GM18519 (cell line): ENCODE results near the gene CFAP57.

Experiments
- ATAC-seq: cut with Tn5 transposase; IDR thresholded peaks from one replicate; pipeline ENCODE4 v1.9.1; 2021; ENCODE audit warnings: mild to moderate bottlenecking, moderate library complexity; ENCODE audit not compliant: unreplicated experiment, low FRiP score

The CFAP57 gene

DNA sequence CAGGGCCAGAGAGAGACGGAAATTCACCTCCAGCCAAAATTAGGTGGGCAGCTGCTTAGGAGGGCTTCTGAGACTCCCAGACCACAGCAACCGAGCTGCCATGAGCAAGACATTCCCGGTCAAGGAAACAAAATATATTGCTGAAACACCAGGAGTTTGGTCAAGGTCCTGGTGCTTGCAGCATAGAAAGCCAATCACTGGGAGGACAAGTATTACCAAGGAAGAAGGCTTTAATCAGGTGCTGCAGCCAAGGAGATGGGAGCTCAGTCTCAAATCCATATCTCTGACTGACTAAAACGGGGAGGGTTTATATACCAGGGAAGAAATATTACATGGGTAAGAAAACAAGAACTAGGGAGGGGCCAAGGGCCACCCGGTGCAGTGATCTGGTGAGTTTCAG is 78.9 kb downstream of the CFAP57 start:
- no peak for ATAC-seq

DNA sequence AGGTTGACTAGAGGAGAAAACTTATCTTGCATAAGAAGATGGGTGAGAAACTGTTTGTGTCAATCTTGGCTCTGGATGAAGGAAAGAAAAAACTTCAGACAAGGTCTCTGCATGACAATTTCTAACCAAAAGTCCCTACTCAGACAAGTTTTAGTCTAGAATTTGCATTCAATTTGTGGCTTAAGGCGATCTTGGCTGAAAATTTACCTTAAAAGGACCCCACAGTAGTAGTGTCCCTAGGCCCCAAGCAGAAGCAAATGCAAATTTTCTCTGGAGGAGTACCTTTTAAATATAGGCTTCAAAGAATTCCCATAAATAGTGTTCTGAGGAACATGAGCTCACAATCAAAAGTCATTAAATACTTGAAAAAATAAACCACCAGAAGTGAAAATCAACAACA is 80.1 kb downstream of the CFAP57 start:
- no peak for ATAC-seq

- no peak for ATAC-seq
These were observed 81.0 kb downstream of the CFAP57 start for GRCh38 chr1:43253173-43253572.

- no peak for ATAC-seq
These were observed 81.7 kb downstream of the CFAP57 start for GRCh38 chr1:43253876-43254275.

- ATAC-seq: no peak
These were observed 83.5 kb downstream of the CFAP57 start for GRCh38 chr1:43255438-43256210.

DNA sequence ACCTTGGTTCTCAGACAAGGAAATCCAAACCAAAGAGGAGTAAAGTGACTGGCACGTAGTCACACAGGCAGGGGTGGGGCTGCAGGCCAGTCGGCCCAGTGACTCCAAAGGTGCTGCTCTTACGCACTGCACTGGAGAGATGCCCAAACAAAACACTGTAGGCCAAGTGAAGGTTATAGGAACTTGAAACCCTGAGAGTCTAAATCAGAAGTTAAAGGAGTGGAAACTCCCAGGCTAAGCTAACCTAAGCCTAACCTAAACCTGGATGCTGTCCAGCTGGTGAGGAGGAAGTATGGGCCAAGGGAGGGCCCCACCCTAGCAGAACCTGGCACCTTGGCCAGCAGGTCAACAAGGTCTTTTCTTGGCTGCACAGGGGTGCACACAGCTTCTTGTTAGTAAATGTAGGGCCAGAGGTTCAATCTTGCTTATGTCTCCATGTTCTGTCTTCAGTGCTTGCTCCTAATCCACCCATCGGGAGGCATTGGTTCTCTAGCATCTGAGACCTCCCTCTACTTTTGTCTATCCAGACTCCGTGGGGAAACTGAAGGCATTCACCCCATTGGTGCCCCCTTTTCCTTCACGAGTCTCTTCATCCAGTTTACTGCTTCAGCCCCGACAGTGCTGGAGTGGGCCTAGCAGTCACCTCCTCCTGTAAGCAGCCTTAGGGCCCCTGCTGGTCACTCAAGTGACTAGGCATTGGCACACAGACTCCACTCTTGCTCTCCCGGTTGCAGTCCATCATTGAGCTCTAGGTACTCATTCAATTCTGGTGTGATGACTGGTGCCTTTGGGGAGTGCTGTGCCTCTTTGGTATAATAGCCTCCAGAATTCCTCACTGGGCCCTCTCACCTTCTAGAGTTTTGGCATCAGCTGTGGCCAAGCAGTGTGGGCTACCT is 84.8 kb downstream of the CFAP57 start:
- ATAC-seq: no peak

DNA sequence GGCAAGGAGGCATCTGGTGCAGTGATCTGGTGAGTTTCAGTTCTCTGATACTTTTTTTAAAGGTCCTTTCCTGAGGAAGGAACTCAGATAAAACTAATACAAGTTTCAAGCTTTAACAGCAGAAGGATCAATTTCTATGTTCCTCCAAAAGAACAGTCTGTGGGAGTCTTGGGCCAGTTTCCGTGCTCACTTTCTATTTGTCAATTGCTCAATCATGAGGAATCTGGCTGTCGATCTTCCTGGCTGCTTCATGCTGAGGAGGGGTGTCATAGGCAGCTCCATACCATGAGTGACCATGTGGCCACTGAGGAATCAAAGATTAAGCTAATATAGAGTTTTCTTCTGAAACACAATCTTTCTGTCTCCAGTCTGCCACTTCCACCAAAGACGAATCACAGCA is 86.2 kb downstream of the CFAP57 start:
- no peak for ATAC-seq

GRCh38 chr1:43265431-43265830 is 93.3 kb downstream of the CFAP57 start:
- no peak for ATAC-seq

- ATAC-seq: no peak
These were observed 94.8 kb downstream of the CFAP57 start for GRCh38 chr1:43266881-43267280.

DNA sequence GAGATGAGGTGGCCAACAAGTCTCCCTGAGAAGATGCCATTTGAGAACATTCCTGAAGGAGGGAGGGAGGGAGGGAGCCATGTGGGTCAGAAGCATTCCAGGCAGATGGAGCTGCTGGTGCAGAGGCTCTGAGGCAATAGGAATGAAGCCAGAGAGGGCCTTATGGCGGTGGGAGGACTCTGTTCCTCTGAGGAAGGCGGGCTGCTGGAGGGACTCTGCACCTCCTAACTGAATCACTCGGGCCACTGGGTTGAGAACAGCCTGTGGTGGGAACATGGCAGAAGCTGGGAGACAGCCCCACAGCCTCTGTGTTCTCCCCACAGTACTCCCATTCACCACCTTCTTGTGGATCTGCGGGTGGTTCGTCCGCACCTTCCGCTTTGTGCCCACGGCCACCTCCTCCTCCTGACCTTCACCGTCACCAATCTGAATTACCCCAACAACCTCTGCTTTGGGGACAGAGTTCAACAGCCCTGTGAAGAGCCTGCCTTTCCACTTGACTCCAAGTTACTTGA is 95.2 kb downstream of the CFAP57 start:
- ATAC-seq: no peak

DNA sequence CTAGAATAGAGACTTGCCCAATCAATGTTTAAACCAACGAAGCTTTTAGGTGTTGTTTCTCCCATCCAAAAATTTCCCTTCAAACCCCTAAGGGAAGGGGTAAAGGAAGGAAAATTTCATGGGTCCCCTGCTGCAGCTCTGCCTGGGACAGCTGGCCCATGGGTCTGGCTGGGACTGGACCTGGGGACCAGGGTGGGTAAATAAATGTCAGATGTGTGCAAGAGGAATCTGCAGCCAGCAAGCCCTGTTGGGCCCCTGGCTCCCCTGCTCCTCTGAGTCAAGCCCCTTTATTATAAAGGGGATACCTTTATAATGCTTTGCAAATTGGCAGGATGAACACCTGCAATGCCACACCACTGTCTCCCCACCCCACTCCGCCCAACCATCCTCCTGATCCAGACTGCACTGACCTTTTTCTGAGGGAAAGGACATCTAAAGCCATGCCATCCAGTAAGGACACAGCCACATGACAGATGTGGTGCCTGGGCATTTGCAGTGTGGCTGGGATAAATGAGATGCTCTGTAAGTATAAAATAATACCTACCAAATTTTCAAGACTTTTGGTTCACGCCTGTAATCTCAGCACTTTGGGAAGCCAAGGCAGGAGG is 95.8 kb downstream of the CFAP57 start:
- ATAC-seq: no peak

DNA sequence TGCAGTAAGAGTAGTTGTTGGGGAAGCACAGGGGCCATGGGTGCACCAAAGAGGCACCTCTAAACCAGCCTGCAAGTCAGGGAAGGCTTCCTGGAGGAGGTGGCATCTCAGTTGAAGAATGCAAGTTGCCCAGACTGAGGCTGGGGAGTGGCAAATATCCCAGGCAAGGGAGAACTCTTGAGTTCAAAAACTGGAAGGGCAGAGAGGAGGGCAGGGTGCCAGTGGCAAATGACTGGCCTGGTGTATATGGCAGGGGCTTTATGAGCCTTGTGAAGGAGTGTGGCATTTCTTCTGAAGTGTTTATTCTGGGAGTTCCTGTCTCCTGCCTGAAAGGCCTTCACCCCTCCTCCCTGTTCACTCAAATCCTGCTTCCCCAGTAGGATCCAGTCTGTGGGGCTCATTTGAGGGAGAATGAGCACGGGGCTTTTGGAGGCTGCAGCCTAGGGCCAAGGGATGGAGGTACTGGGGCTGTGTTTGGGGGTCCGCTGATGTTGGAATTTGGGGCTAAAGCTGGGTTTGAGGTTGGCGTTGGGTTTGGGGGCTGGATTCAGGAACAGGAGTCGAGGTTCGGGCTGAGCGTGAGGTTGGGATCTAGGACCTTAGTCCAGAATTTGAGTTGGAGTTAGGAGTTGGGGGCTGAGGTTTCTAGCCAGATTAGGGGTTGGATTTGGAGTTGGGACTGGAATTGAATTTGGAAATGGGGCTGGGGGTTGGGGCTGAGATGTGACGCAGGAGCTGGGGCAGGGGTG is 97.7 kb downstream of the CFAP57 start, which contains the start of gene TMEM125:
TSS of gene TMEM125 (plus strand) at position 357 of the 749 bp plus-strand sequence. CDS start 2,740 bp downstream, outside the sequence.
- no peak for ATAC-seq

DNA sequence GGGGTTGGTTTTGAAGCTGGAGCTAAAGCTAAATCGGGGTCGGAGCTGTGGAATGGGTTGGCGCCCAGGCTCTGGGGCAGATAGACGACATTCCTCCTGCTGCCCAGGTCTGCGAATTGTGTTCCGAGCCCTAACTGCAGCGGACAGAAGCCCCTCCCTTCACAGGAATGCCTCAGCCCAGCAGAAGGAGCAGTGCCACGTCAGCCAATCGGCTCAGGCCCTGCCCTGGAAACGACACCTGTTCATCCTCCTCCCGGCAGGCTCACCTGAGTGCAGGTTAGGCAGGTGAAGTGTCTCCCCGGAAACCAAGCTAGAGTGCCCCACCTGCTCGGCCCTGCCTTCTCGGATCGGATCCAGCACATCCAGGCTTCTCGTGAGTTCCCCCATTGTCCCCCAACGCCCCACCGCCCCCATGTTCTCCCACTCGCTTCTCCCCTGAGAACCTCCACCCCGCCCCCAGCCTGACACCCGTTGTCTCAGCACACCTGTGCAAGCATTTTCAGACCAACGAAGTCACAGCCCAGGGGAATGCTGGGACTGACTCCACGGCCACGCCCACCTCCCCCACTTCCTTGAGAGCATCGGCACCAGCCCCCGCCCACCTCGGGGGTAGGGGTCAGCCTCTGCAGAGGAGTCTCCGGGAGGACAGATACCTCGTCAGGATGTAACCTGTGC is 98.4 kb downstream of the CFAP57 start:
- no peak for ATAC-seq

DNA sequence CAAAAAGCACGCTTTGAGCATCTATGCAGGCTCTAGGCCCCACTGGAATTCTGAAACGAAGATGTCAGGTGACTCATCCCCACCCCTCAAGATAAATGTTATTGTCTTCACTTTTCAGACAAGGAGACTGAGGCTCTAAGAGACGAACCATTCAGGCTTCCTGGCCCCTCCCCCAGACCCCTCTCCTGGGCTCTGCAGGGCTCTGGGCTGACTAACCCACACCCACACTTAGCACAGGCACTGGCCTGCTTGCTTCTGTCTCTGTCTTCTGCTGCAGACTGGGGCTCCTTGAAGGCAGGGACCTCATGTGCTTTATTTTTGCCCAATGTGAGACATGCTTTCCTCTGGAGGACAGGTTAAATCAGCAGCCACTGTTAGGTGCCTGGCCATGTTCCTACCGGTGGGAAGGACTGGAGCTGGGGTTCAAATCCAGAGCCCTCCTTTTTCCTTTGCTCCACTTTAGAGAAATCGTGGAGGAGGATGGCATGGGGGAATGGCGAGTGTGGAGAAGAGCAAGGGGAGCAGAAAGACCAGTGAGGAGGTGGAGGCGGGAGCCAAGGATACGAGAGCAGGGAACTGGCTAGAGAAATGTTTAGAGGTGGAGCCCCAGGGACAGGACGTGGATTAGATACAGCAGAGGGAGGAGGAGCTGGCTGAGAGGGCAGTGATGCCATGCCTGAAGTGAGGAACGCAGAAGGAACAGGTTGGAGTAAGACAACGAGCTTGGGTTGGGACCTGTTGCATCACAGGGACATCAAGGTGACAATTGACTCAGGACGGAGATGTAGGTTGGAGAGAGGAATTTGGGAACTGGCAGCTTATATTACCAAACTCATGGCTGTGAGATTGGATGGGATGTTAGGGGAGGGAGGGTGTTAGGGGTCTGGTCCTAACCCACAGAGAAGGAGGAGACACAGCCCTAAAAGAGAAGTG is 99.3 kb downstream of the CFAP57 start:
- no peak for ATAC-seq

DNA sequence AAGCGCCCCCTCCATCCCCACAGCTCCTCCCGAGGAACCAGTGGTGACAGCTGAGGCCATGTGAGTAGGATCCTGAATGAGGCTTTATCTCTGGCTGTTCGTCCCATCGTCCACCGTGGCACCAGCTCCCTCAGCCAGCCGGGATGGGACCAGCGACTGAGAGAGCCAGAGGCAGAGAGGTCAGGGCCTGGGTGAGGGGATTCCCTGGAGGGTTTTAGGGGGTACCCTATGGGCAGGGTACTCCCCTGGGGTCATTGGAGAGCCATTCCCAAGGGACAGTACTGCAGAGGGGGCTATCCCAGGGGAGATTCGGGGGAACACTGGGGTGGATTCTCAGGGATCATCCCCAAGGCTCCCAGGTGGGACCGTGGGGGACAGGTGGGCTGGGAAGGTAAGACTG is 100.0 kb downstream of the CFAP57 start:
- ATAC-seq: no peak

DNA sequence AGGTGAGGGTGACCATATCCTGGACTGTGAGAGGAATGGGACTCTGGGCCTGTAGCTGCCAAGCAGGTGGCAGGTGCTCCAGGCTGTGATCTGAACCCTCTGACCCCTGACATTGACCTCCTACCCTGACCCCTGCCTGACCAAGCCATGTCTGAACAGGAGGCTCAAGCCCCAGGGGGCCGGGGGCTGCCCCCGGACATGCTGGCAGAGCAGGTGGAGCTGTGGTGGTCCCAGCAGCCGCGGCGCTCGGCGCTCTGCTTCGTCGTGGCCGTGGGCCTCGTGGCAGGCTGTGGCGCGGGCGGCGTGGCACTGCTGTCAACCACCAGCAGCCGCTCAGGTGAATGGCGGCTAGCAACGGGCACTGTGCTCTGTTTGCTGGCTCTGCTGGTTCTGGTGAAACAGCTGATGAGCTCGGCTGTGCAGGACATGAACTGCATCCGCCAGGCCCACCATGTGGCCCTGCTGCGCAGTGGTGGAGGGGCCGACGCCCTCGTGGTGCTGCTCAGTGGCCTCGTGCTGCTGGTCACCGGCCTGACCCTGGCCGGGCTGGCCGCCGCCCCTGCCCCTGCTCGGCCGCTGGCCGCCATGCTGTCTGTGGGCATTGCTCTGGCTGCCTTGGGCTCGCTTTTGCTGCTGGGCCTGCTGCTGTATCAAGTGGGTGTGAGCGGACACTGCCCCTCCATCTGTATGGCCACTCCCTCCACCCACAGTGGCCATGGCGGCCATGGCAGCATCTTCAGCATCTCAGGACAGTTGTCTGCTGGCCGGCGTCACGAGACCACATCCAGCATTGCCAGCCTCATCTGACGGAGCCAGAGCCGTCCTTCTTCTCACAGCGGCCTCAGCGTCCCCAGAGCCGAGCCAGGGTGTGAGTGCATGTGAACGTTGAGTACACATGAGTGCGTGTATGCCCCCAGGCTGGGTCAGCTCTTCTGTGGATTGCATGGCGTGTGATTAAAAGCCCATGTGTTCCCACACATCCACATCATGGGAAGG is 100.7 kb downstream of the CFAP57 start:
- ATAC-seq: no peak

GRCh38 chr1:43273708-43274107 is 101.6 kb downstream of the CFAP57 start:
- ATAC-seq: no peak
